Activated T-cell treated with anti-CD3 and anti-CD28 coated beads, Interleukin-2, amount 50 U/mL, for 72 hours (primary cell): ENCODE data around the gene C10orf105. TPM values are rescaled to one million over a fixed set of nuclear protein-coding genes. Genes with fewer than 3 reads are reported as not detected.
A peak's percentile ranks its signal among the peaks of the same experiment; 100 is the strongest.

ENCODE experiments used
- ATAC-seq, 2 donors: fragments of 150-1000 bp; cut with Tn5 transposase; replicated peaks in 1 of 2; 2 replicates each; pipeline ENCODE4 v1.10.0; 2021; ENCODE audit warnings: moderate library complexity in 2 of 2, mild to moderate bottlenecking in 1 of 2
- DNase-seq, 2 donors: peaks; one replicate each; pipeline ENCODE4 v3.0.0; 2021 to 2022; ENCODE audit warnings: mixed read lengths in 1 of 2
- H3K27ac Mint-ChIP-seq: one replicate; pipeline ENCODE4 v1.8.0; 2022; ENCODE audit warnings: mild to moderate bottlenecking, moderate library complexity, mixed read lengths
- H3K27me3 Mint-ChIP-seq: one replicate; pipeline ENCODE4 v1.8.0; 2022; ENCODE audit warnings: low read depth, mixed read lengths
- H3K36me3 Mint-ChIP-seq, 2 donors: one replicate each; pipeline ENCODE4 v1.8.0; 2022; ENCODE audit warnings: mixed read lengths in 2 of 2, mild to moderate bottlenecking in 1 of 2; ENCODE audit not compliant: insufficient read depth in 2 of 2
- H3K4me1 Mint-ChIP-seq: one replicate; pipeline ENCODE4 v1.8.0; 2022; ENCODE audit warnings: low read depth, mixed read lengths
- H3K4me3 Mint-ChIP-seq, 2 donors: one replicate each; pipeline ENCODE4 v1.8.0; 2022; ENCODE audit warnings: mild to moderate bottlenecking in 2 of 2, mixed read lengths in 2 of 2, moderate library complexity in 2 of 2
- H3K9me3 Mint-ChIP-seq, 2 donors: one replicate each; pipeline ENCODE4 v1.8.0; 2022; ENCODE audit warnings: mixed read lengths in 2 of 2
- total RNA-seq, 2 donors: library from RNA; stranded (reverse); gene quantifications; one replicate each; pipeline ENCODE4 v1.2.3, GENCODE V29; 2022

C10orf105 gene
- total RNA-seq, result under 1 TPM; 0.35 to 0.43 TPM

- H3K4me3 Mint-ChIP-seq, result no peak within 1 kb of the TSS
- no peak for DNase-seq
- H3K9me3 Mint-ChIP-seq, result no peaks in the 10 kb centered on the region
- H3K4me1 Mint-ChIP-seq, result peaks cover 37% of the 10 kb centered on the region
- no peak for ATAC-seq
- H3K36me3 Mint-ChIP-seq, result no peaks in the 10 kb centered on the region
- no peak within 1 kb of the TSS for H3K27ac Mint-ChIP-seq
- H3K27me3 Mint-ChIP-seq, result no peaks in the 10 kb centered on the region
These were observed at the start of gene C10orf105 for GRCh38 chr10:71719464-71720201. Gene C10orf105, minus strand, starts transcription at chr10:71719778. Its CDS starts 3,441 bp downstream, at chr10:71716337.

GRCh38 chr10:71767420-71768035 is 48.0 kb upstream of the C10orf105 start:
- ATAC-seq, result no peak
- DNase-seq, result no peak
- Mint-ChIP-seq H3K27me3 (no peaks in the 10 kb centered on the region), H3K36me3 (peaks cover 0 to 9% of the 10 kb centered on the region in 2 donors), H3K4me1 (peaks cover 83% of the 10 kb centered on the region), H3K9me3 (no peaks in the 10 kb centered on the region), H3K4me3 (peak overlapping the region; percentile 69 to 81), H3K27ac (peak overlapping the region; percentile 91)

- Mint-ChIP-seq H3K4me3 (peak overlapping the region; percentile 57 to 74), H3K4me1 (peaks cover 80% of the 10 kb centered on the region), H3K27me3 (no peaks in the 10 kb centered on the region), H3K9me3 (no peaks in the 10 kb centered on the region), H3K36me3 (peaks cover 0 to 9% of the 10 kb centered on the region in 2 donors), H3K27ac (peak overlapping the region; percentile 51)
- ATAC-seq, result no peak
- DNase-seq, result no peak
These were observed 47.3 kb upstream of the C10orf105 start for GRCh38 chr10:71766717-71767419.

GRCh38 chr10:71765906-71766716 is 46.5 kb upstream of the C10orf105 start:
- peaks cover 80% of the 10 kb centered on the region for H3K4me1 Mint-ChIP-seq
- H3K36me3 Mint-ChIP-seq, result peaks cover 1 to 11% of the 10 kb centered on the region in 2 donors
- H3K9me3 Mint-ChIP-seq, result no peaks in the 10 kb centered on the region
- ATAC-seq, result no peak
- no peak for DNase-seq
- H3K27ac Mint-ChIP-seq, result peak overlapping the region; percentile 54
- peak overlapping the region in 1 of 2 donors; percentile 74 for H3K4me3 Mint-ChIP-seq
- no peaks in the 10 kb centered on the region for H3K27me3 Mint-ChIP-seq

- peak overlapping the region in 1 of 2 donors; percentile 23 for H3K4me3 Mint-ChIP-seq
These were observed 45.8 kb upstream of the C10orf105 start for GRCh38 chr10:71765176-71765904.

GRCh38 chr10:71763352-71764127 is 44.0 kb upstream of the C10orf105 start:
- no peak for ATAC-seq
- no peaks in the 10 kb centered on the region for H3K9me3 Mint-ChIP-seq
- peak overlapping the region in 1 of 2 donors; percentile 12 for H3K4me3 Mint-ChIP-seq
- peaks cover 3 to 15% of the 10 kb centered on the region in 2 donors for H3K36me3 Mint-ChIP-seq
- no peak for DNase-seq
- peaks cover 74% of the 10 kb centered on the region for H3K4me1 Mint-ChIP-seq
- H3K27me3 Mint-ChIP-seq, result no peaks in the 10 kb centered on the region
- H3K27ac Mint-ChIP-seq, result peak overlapping the region; percentile 87

More at GRCh38 chr10:71765176-71765904, 45.8 kb upstream of the C10orf105 start:
- H3K27ac Mint-ChIP-seq, result peak overlapping the region; percentile 54
- peaks cover 3 to 13% of the 10 kb centered on the region in 2 donors for H3K36me3 Mint-ChIP-seq
- no peak for DNase-seq
- ATAC-seq, result no peak
- no peaks in the 10 kb centered on the region for H3K9me3 Mint-ChIP-seq
- peaks cover 80% of the 10 kb centered on the region for H3K4me1 Mint-ChIP-seq
- no peaks in the 10 kb centered on the region for H3K27me3 Mint-ChIP-seq

- ATAC-seq (no peak), DNase-seq (no peak)
- Mint-ChIP-seq H3K9me3 (no peaks in the 10 kb centered on the region), H3K27ac (no peak overlapping the region), H3K27me3 (no peaks in the 10 kb centered on the region), H3K36me3 (peaks cover 3 to 13% of the 10 kb centered on the region in 2 donors), H3K4me3 (no peak overlapping the region), H3K4me1 (peaks cover 74% of the 10 kb centered on the region)
These were observed 42.7 kb upstream of the C10orf105 start for GRCh38 chr10:71762324-71762723.

- no peak for ATAC-seq
- H3K36me3 Mint-ChIP-seq, result peaks cover 3 to 10% of the 10 kb centered on the region in 2 donors
These were observed 42.0 kb upstream of the C10orf105 start for GRCh38 chr10:71761541-71762113.

GRCh38 chr10:71761105-71761511 is 41.5 kb upstream of the C10orf105 start:
- no peak overlapping the region for H3K4me3 Mint-ChIP-seq
- H3K9me3 Mint-ChIP-seq, result no peaks in the 10 kb centered on the region
- ATAC-seq (peak; percentile 81 to 82), DNase-seq (peak in 1 of 2 donors; percentile 70)
- H3K4me1 Mint-ChIP-seq, result peaks cover 74% of the 10 kb centered on the region
- H3K36me3 Mint-ChIP-seq, result peaks cover 3 to 10% of the 10 kb centered on the region in 2 donors
- peak overlapping the region; percentile 38 for H3K27ac Mint-ChIP-seq
- no peaks in the 10 kb centered on the region for H3K27me3 Mint-ChIP-seq

More at GRCh38 chr10:71761541-71762113, 42.0 kb upstream of the C10orf105 start:
- Mint-ChIP-seq H3K4me3 (no peak overlapping the region), H3K27ac (no peak overlapping the region), H3K9me3 (no peaks in the 10 kb centered on the region), H3K4me1 (peaks cover 74% of the 10 kb centered on the region), H3K27me3 (no peaks in the 10 kb centered on the region)
- no peak for DNase-seq

- Mint-ChIP-seq H3K36me3 (peaks cover 3 to 9% of the 10 kb centered on the region in 2 donors), H3K27me3 (no peaks in the 10 kb centered on the region), H3K4me1 (peaks cover 86% of the 10 kb centered on the region), H3K9me3 (no peaks in the 10 kb centered on the region), H3K27ac (peak overlapping the region; percentile 62), H3K4me3 (peak overlapping the region; percentile 74 to 88)
- ATAC-seq (peak; percentile 6), DNase-seq (no peak)
These were observed 37.9 kb upstream of the C10orf105 start for GRCh38 chr10:71757399-71757922.
